ENCODE data around the gene IER5L.

DNA sequence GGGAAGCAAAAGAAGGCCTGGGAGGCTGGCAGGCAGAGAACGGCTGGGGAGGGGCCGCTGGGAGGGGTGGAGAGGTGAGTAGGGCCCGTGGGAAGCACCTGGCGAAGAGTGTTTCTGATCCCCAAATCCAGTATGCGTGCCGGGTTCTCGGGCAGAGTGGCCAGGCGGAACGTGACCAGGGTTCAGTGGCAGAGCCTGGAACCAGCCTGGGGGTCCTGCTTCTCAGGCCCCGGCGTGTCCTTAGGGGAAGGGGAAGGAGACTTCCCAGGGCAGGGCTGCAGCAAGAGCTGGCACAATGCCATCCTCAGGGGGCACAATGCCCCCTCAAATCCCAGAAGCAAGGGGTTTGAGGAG, 25.5 kb upstream of the IER5L start:
- TF ChIP-seq EZH2 (IDR thresholded peaks at IDR 0.05; ENCODE audit: insufficient read depth, poor library complexity, severe bottlenecking): no peak
- no peak for TF ChIP-seq EZH2phosphoT487 (IDR thresholded peaks at IDR 0.05; ENCODE audit: insufficient read depth, low read depth)

Data from GM23248 (cell line).